Endothelial cell of umbilical vein (primary cell): ENCODE results near the gene ZNF800. TPM values are rescaled to one million over a fixed set of nuclear protein-coding genes. Genes with fewer than 3 reads are reported as not detected.

Experiments
- BruUV-seq: library from RNA; stranded (reverse); fragments of 400-500 nt; replicated peaks from 2 replicates; lab custom pipeline; 2021; lab: Mats Ljungman, UMichigan
- CTCF ChIA-PET: fragments of 300-600, 350-600 bp; sonication (Branson Sonifier 250); formaldehyde crosslinking; loops from one replicate; lab custom pipeline; 2021; ENCODE audit warnings: antibody characterized with exemption, inconsistent platforms; lab: Charles Lee
- POLR2A ChIA-PET: fragments of 300-600, 350-600 bp; sonication (Branson Sonifier 250); formaldehyde crosslinking; loops from one replicate; lab custom pipeline; 2021; ENCODE audit warnings: antibody characterized with exemption, inconsistent platforms; lab: Charles Lee
- DNase-seq: peaks from one replicate; pipeline ENCODE4 v3.0.0-alpha.2; 2011; ENCODE audit warnings: low read depth, low spot score
- FAIRE-seq: peaks from 2 replicates; lab custom pipeline; 2011; peaks lifted over from hg19 to GRCh38; lab: Jason Lieb, UNC
- H2AFZ ChIP-seq: 2 replicates; pipeline ENCODE4 v1.6.0; 2012; ENCODE audit warnings: low read depth, low read length, control low read depth, inconsistent platforms
- H3K27ac ChIP-seq: 2 replicates; pipeline ENCODE4 v1.5.1; 2011; ENCODE audit warnings: low read depth, mild to moderate bottlenecking, control low read depth, low read length, moderate library complexity; ENCODE audit not compliant: insufficient read depth
- H3K27me3 ChIP-seq, 2 experiments: 2 replicates each; pipeline versions ENCODE4 v1.6.0 to v1.6.1; 2011; ENCODE audit warnings: low read length in 2 of 2, mixed read lengths in 1 of 2; ENCODE audit not compliant: control insufficient read depth in 2 of 2, insufficient read depth in 2 of 2
- H3K36me3 ChIP-seq, 2 experiments: 2 replicates in 1 of 2; 3 replicates in 1 of 2; pipeline ENCODE4 v1.5.1; 2011; ENCODE audit warnings: low read length in 2 of 2, mild to moderate bottlenecking in 1 of 2, moderate library complexity in 1 of 2; ENCODE audit not compliant: control insufficient read depth in 2 of 2, insufficient read depth in 2 of 2; ENCODE audit errors: extremely low read depth in 1 of 2
- H3K4me1 ChIP-seq: 3 replicates; pipeline ENCODE4 v1.5.1; 2011; ENCODE audit warnings: mild to moderate bottlenecking, low read length; ENCODE audit not compliant: control insufficient read depth, insufficient read depth; ENCODE audit errors: extremely low read depth
- H3K4me2 ChIP-seq: 2 replicates; pipeline ENCODE4 v1.6.1; 2011; ENCODE audit warnings: low read length, control low read depth, mixed read lengths; ENCODE audit not compliant: insufficient read depth
- H3K4me3 ChIP-seq, 3 experiments: fragments of 200-600 bp in 1 of 3; sonication (generic), shearing (Covaris generic) in 1 of 3; replicated peaks in 1 of 3; 2 replicates each; pipeline ENCODE4 v1.5.1; 2011 to 2016; ENCODE audit warnings: control low read depth in 3 of 3, low read length in 3 of 3, mild to moderate bottlenecking in 2 of 3, inconsistent platforms in 1 of 3, low read depth in 1 of 3, moderate library complexity in 1 of 3; ENCODE audit not compliant: insufficient read depth in 1 of 3
- H3K79me2 ChIP-seq: 2 replicates; pipeline ENCODE4 v1.6.0; 2012; ENCODE audit warnings: low read length, inconsistent platforms; ENCODE audit not compliant: control insufficient read depth, insufficient read depth
- H3K9ac ChIP-seq: replicated peaks from 2 replicates; pipeline ENCODE3; 2011; ENCODE audit warnings: low read length, control low read depth; ENCODE audit not compliant: insufficient read depth; ENCODE audit errors: extremely low read depth
- H3K9me1 ChIP-seq: replicated peaks from 3 replicates; pipeline ENCODE4 v1.6.0; 2011; ENCODE audit warnings: mild to moderate bottlenecking, low read length; ENCODE audit not compliant: control insufficient read depth, insufficient read depth; ENCODE audit errors: extremely low read depth
- H3K9me3 ChIP-seq: replicated peaks from 2 replicates; pipeline ENCODE4 v1.5.1; 2012; ENCODE audit warnings: low read length, inconsistent platforms; ENCODE audit not compliant: control insufficient read depth, insufficient read depth
- H4K20me1 ChIP-seq: replicated peaks from 2 replicates; pipeline ENCODE3; 2011; ENCODE audit warnings: mild to moderate bottlenecking, low read length; ENCODE audit not compliant: control insufficient read depth, insufficient read depth; ENCODE audit errors: extremely low read depth
- CTCF ChIP-seq, 2 donors: IDR thresholded peaks; 1 replicate in 1 of 2; 2 replicates in 1 of 2; pipeline ENCODE4 v1.5.1; 2011; ENCODE audit warnings: low read length in 2 of 2, mild to moderate bottlenecking in 2 of 2, moderate library complexity in 2 of 2, control low read depth in 1 of 2, inconsistent platforms in 1 of 2, low read depth in 1 of 2; ENCODE audit not compliant: insufficient read depth in 1 of 2; ENCODE audit errors: extremely low read depth in 1 of 2
- EZH2 ChIP-seq: IDR thresholded peaks from 2 replicates; pipeline ENCODE4 v1.6.1; 2012; ENCODE audit warnings: borderline replicate concordance, low read depth, mild to moderate bottlenecking, moderate library complexity, low read length, inconsistent platforms; ENCODE audit not compliant: severe bottlenecking
- FOS ChIP-seq: IDR thresholded peaks from 2 replicates; pipeline ENCODE4 v1.6.1; 2011; ENCODE audit warnings: mild to moderate bottlenecking, low read length, moderate library complexity, borderline replicate concordance; ENCODE audit not compliant: insufficient read depth
- GATA2 ChIP-seq: IDR thresholded peaks from 2 replicates; pipeline ENCODE4 v1.7.0; 2011; ENCODE audit warnings: low read depth, mild to moderate bottlenecking, moderate library complexity, mixed read lengths, low read length; ENCODE audit not compliant: insufficient read length, insufficient read depth
- JUN ChIP-seq: IDR thresholded peaks from 2 replicates; pipeline ENCODE4 v1.6.1; 2011; ENCODE audit warnings: borderline replicate concordance, low read depth; ENCODE audit not compliant: insufficient read length, insufficient read depth
- MAX ChIP-seq: IDR thresholded peaks from 2 replicates; pipeline ENCODE4 v1.6.1; 2011; ENCODE audit not compliant: insufficient read depth, insufficient read length
- MYC ChIP-seq: IDR thresholded peaks from one replicate; pipeline ENCODE4 v1.6.1; 2011; ENCODE audit warnings: mild to moderate bottlenecking, low read depth, low read length
- POLR2A ChIP-seq: IDR thresholded peaks from 2 replicates; pipeline ENCODE4 v1.6.1; 2012; ENCODE audit warnings: low read depth, mild to moderate bottlenecking, control low read depth, low read length
- POLR2AphosphoS5 ChIP-seq: IDR thresholded peaks from 2 replicates; pipeline ENCODE4 v1.6.1; 2012; ENCODE audit warnings: low read depth, mild to moderate bottlenecking, control low read depth, low read length, moderate library complexity; ENCODE audit not compliant: insufficient read depth
- dilution Hi-C: fragments of 300-500 bp; cut with MboI; formaldehyde crosslinking; loops from one replicate; pipeline ENCODE4 v1.15.0; 2019; ENCODE audit warnings: low sequenced_read_pairs; ENCODE audit not compliant: extremely low pct_ligation_motif_present
- intact Hi-C: fragments of 100-400 bp; cut with micrococcal nuclease; formaldehyde crosslinking; loops from one replicate; pipeline ENCODE4 v1.10.0; 2022
- polyA plus RNA-seq, 4 experiments: library from polyadenylated mRNA; depleted of rRNA in 3 of 4; stranded (reverse) in 3 of 4; unstranded in 1 of 4; fragments of >200 nt; gene quantifications; 2 replicates each; pipeline versions ENCODE4 v1.2.1 to v1.2.3, GENCODE V29; 2011 to 2012; ENCODE audit warnings: missing spikeins in 1 of 4
- total RNA-seq: library from RNA; stranded (reverse); gene quantifications from 2 replicates; pipeline ENCODE4 v1.2.3, GENCODE V29; 2021

The ZNF800 gene
- total and polyA plus RNA-seq, 2 donors (not counting 3 experiments of a cell fraction or from before 2014, with no cell fraction given), result 10.9 to 35.4 TPM

GRCh38 chr7:127378537-127378936, 14.0 kb downstream of the ZNF800 start:
- no peak overlapping the region for H2AFZ ChIP-seq
- no TSS peak for BruUV-seq
- no peaks in the 10 kb centered on the region for H3K9me1 ChIP-seq
- peaks cover 5% of the 10 kb centered on the region for H4K20me1 ChIP-seq
- FAIRE-seq, result no peak
- H3K9ac ChIP-seq, result no peak overlapping the region
- H3K27ac ChIP-seq, result no peak overlapping the region
- H3K27me3 ChIP-seq, result no peaks in the 10 kb centered on the region
- no peak overlapping the region for H3K4me3 ChIP-seq
- peaks cover 4 to 12% of the 10 kb centered on the region in 2 experiments for H3K36me3 ChIP-seq
- peaks cover 80% of the 10 kb centered on the region for H3K79me2 ChIP-seq
- H3K9me3 ChIP-seq, result no peaks in the 10 kb centered on the region
- dilution Hi-C loops, result no loop called here
- intact Hi-C loops, result no loop called here
- H3K4me2 ChIP-seq, result no peak overlapping the region
- TF ChIP-seq POLR2AphosphoS5 (no peak), MAX (no peak), EZH2 (no peak), FOS (no peak), MYC (no peak), CTCF (IDR thresholded peaks at IDR 0.05; ENCODE audit: extremely low read depth in 1 of 2, insufficient read depth in 1 of 2, low read depth in 1 of 2, low read length in 2 of 2) (no peak), JUN (no peak), POLR2A (no peak), GATA2 (no peak)
- DNase-seq, result no peak
- H3K4me1 ChIP-seq, result peaks cover 13% of the 10 kb centered on the region
- CTCF ChIA-PET, result no interaction called here
- POLR2A ChIA-PET, result no interaction called here
